B cell (primary cell): ENCODE data around the gene ARHGAP15. TPM values are rescaled to one million over a fixed set of nuclear protein-coding genes. Genes with fewer than 3 reads are reported as not detected.

Experiments
- ATAC-seq: fragments of 200-7000 bp; cut with Tn5 transposase; one replicate; pipeline ENCODE4 v1.10.0; 2021; ENCODE audit warnings: low read depth, mild to moderate bottlenecking, moderate number of reproducible peaks, moderate library complexity
- CTCF ChIA-PET: fragments of 350-600 bp; sonication (Branson Sonifier 250); formaldehyde crosslinking; loops from one replicate; lab custom pipeline; 2021; ENCODE audit warnings: antibody characterized with exemption, inconsistent platforms; lab: Charles Lee
- POLR2A ChIA-PET: fragments of 350-600 bp; sonication (Branson Sonifier 250); formaldehyde crosslinking; loops from one replicate; lab custom pipeline; 2021; ENCODE audit warnings: antibody characterized with exemption; lab: Charles Lee
- DNase-seq: peaks from one replicate; pipeline ENCODE4 v3.0.0; 2013
- H2AFZ ChIP-seq: 2 replicates; pipeline ENCODE4 v1.6.1; 2012; ENCODE audit warnings: mild to moderate bottlenecking, low read depth, low read length; ENCODE audit not compliant: insufficient read depth, poor library complexity, severe bottlenecking
- H3K27ac ChIP-seq, 2 donors: 1 replicate in 1 of 2; 2 replicates in 1 of 2; pipeline ENCODE4 v1.5.1; 2012 to 2013; ENCODE audit warnings: low read length in 2 of 2, mild to moderate bottlenecking in 2 of 2, moderate library complexity in 1 of 2
- H3K27me3 ChIP-seq, 4 experiments: fragments of 200-600 bp in 1 of 4; sonication (generic) in 1 of 4; replicated peaks in 1 of 4; 1 replicate in 2 of 4; 2 replicates in 2 of 4; pipeline versions ENCODE4 v1.6.1 to v1.7.0; 2013 to 2016; ENCODE audit warnings: low read length in 3 of 4, mild to moderate bottlenecking in 2 of 4, mixed read lengths in 1 of 4, moderate library complexity in 1 of 4; ENCODE audit not compliant: insufficient read depth in 4 of 4, control insufficient read depth in 3 of 4; ENCODE audit errors: control extremely low read depth in 1 of 4
- H3K36me3 ChIP-seq, 2 experiments: replicated peaks in 1 of 2; 1 replicate in 1 of 2; 2 replicates in 1 of 2; pipeline versions ENCODE4 v1.6.1 to v1.7.1; 2013; ENCODE audit warnings: low read length in 1 of 2; ENCODE audit not compliant: insufficient read depth in 2 of 2, control insufficient read depth in 1 of 2; ENCODE audit errors: control extremely low read depth in 1 of 2, extremely low read depth in 1 of 2
- H3K4me1 ChIP-seq, 2 donors: fragments of 200-600 bp in 1 of 2; sonication (generic) in 1 of 2; 1 replicate in 1 of 2; 2 replicates in 1 of 2; pipeline versions ENCODE4 v1.5.1 to v1.6.1; 2013 to 2017; ENCODE audit warnings: low read length in 2 of 2; ENCODE audit not compliant: control insufficient read depth in 2 of 2, insufficient read depth in 2 of 2
- H3K4me2 ChIP-seq: replicated peaks from 2 replicates; pipeline ENCODE3; 2012; ENCODE audit warnings: mild to moderate bottlenecking, low read depth, low read length; ENCODE audit not compliant: poor library complexity, severe bottlenecking
- H3K4me3 ChIP-seq, 5 experiments: fragments of 200-600 bp in 1 of 5; sonication (generic) in 1 of 5; 1 replicate in 3 of 5; 2 replicates in 2 of 5; pipeline versions ENCODE4 v1.5.1 to v1.7.0; 2011 to 2016; ENCODE audit warnings: low read length in 4 of 5, mild to moderate bottlenecking in 4 of 5, low read depth in 2 of 5, control low read depth in 1 of 5, moderate library complexity in 1 of 5; ENCODE audit not compliant: insufficient read depth in 1 of 5; ENCODE audit errors: control extremely low read depth in 1 of 5, extremely low read depth in 1 of 5
- H3K79me2 ChIP-seq: fragments of 200-600 bp; sonication (generic); one replicate; pipeline ENCODE4 v1.6.0; 2016; ENCODE audit warnings: low read length; ENCODE audit not compliant: control insufficient read depth, insufficient read depth
- H3K9ac ChIP-seq: fragments of 200-600 bp; sonication (generic); 2 replicates; pipeline ENCODE4 v1.6.1; 2017; ENCODE audit warnings: mild to moderate bottlenecking, low read length, moderate library complexity
- H3K9me3 ChIP-seq, 3 donors: one replicate each; pipeline versions ENCODE4 v1.6.1 to v1.7.1; 2013; ENCODE audit warnings: low read length in 2 of 3; ENCODE audit not compliant: control insufficient read depth in 2 of 3, insufficient read depth in 1 of 3; ENCODE audit errors: control extremely low read depth in 1 of 3
- H4K20me1 ChIP-seq: 2 replicates; pipeline ENCODE4 v1.6.0; 2012; ENCODE audit warnings: mild to moderate bottlenecking, low read length; ENCODE audit not compliant: insufficient read depth, control insufficient read depth, poor library complexity, severe bottlenecking
- H3K27ac Mint-ChIP-seq: one replicate; pipeline ENCODE4 v1.8.0; 2021; ENCODE audit warnings: mixed read lengths
- H3K27me3 Mint-ChIP-seq: one replicate; pipeline ENCODE4 v1.8.0; 2021; ENCODE audit warnings: mixed read lengths
- H3K4me1 Mint-ChIP-seq: one replicate; pipeline ENCODE4 v1.8.0; 2021; ENCODE audit warnings: mixed read lengths
- H3K4me3 Mint-ChIP-seq: one replicate; pipeline ENCODE4 v1.8.0; 2021; ENCODE audit warnings: mixed read lengths
- H3K9me3 Mint-ChIP-seq: one replicate; pipeline ENCODE4 v1.8.0; 2022; ENCODE audit warnings: mixed read lengths; ENCODE audit not compliant: insufficient read depth
- EZH2 ChIP-seq: IDR thresholded peaks from 2 replicates; pipeline ENCODE4 v1.6.1; 2012; ENCODE audit warnings: borderline replicate concordance, low read depth, mild to moderate bottlenecking, moderate library complexity, low read length; ENCODE audit not compliant: insufficient read depth, poor library complexity, severe bottlenecking
- WGBS: methylation state at CpG from one replicate; pipeline ENCODE4 v1.1.5; 2013; ENCODE audit warnings: missing lambda C conversion rate; ENCODE audit not compliant: insufficient coverage; 5-methylcytosine and 5-hydroxymethylcytosine counted together
- intact Hi-C: fragments of 100-400 bp; cut with micrococcal nuclease; formaldehyde crosslinking; loops from one replicate; pipeline ENCODE4 v1.10.0; 2022
- polyA plus RNA-seq: library from polyadenylated mRNA; depleted of rRNA; stranded (reverse); fragments of >200 nt; gene quantifications from 2 replicates; pipeline ENCODE4 v1.2.3, GENCODE V29; 2012
- total RNA-seq, 2 donors: library from RNA; stranded (reverse); fragments of 120-200 nt in 1 of 2; gene quantifications; 1 replicate in 1 of 2; 2 replicates in 1 of 2; pipeline versions ENCODE4 v1.2.3 to v1.2.4, GENCODE V29; 2013 to 2022
- TF ChIP-seq, protein P1 (sequence below): fragments of 200-600 bp; IDR thresholded peaks from one replicate; pipeline ENCODE4 v1.8.0; 2022; ENCODE audit warnings: antibody characterized with exemption, mild to moderate bottlenecking

ARHGAP15 gene
- total and polyA plus RNA-seq, 2 donors (not counting 1 experiment from before 2014, with no cell fraction given): 58.6 to 187 TPM

- H3K27ac ChIP-seq: peak overlapping the region in 1 of 2 donors; percentile 90
- H3K4me1 Mint-ChIP-seq: peaks cover 60% of the 10 kb centered on the region
- H3K9me3 ChIP-seq: peaks cover 0 to 2% (median under 1%) of the 10 kb centered on the region in 3 donors
- no peak overlapping the region for H3K4me3 ChIP-seq
- no peak overlapping the region for H3K4me2 ChIP-seq
- H3K27ac Mint-ChIP-seq: peak overlapping the region; percentile 64
- H3K9me3 Mint-ChIP-seq: peaks cover 3% of the 10 kb centered on the region
- H3K27me3 ChIP-seq: no peaks in the 10 kb centered on the region
- ATAC-seq (no peak), DNase-seq (no peak)
- no peaks in the 10 kb centered on the region for H4K20me1 ChIP-seq
- no peak overlapping the region for H2AFZ ChIP-seq
- TF ChIP-seq, protein P1, sequence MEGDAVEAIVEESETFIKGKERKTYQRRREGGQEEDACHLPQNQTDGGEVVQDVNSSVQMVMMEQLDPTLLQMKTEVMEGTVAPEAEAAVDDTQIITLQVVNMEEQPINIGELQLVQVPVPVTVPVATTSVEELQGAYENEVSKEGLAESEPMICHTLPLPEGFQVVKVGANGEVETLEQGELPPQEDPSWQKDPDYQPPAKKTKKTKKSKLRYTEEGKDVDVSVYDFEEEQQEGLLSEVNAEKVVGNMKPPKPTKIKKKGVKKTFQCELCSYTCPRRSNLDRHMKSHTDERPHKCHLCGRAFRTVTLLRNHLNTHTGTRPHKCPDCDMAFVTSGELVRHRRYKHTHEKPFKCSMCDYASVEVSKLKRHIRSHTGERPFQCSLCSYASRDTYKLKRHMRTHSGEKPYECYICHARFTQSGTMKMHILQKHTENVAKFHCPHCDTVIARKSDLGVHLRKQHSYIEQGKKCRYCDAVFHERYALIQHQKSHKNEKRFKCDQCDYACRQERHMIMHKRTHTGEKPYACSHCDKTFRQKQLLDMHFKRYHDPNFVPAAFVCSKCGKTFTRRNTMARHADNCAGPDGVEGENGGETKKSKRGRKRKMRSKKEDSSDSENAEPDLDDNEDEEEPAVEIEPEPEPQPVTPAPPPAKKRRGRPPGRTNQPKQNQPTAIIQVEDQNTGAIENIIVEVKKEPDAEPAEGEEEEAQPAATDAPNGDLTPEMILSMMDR: no peak
- no peak for TF ChIP-seq EZH2
- intact Hi-C loops: loop anchor here (5.0 kb wide), 2 partner anchors 33 to 42 kb away; no protein-coding TSS in a partner anchor
- peaks cover 92% of the 10 kb centered on the region for H3K79me2 ChIP-seq
- CTCF ChIA-PET: interaction anchor here (1.7 to 8.7 kb wide), 3 partner anchors 16 to 84 kb away, joined by 8 to 68 read pairs (median 8); no protein-coding TSS in a partner anchor
- H3K9ac ChIP-seq: no peak overlapping the region
- no peaks in the 10 kb centered on the region for H3K27me3 Mint-ChIP-seq
- H3K4me3 Mint-ChIP-seq: no peak overlapping the region
- POLR2A ChIA-PET: no interaction called here
- peaks cover 34 to 38% of the 10 kb centered on the region in 2 donors for H3K4me1 ChIP-seq
- peaks cover 3 to 18% of the 10 kb centered on the region in 2 experiments for H3K36me3 ChIP-seq
- no CpG with 5 or more reads among the region's 2 CpGs for WGBS
Observed at GRCh38 chr2:143175438-143175837, 46.2 kb downstream of the ARHGAP15 start.

DNA sequence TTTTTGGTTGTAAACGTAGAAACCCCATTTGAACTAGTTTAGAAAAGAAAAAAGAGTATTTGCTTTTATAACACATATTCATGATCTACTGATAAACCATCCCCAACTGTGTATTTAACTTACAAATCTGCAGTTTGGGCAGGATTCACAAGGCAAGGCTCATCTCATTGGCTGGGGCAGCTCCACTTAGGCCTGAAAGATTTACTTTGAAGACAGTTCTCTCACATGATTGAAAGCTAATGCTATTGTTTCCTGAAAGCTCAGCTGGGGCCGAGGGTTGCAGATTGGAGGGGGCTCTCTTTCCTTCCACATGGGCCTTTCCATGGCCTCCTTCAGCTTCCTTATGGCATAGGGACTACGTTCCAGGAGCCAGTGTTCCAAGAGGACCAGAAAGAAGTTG is 47.4 kb downstream of the ARHGAP15 start:
- peak; percentile 9 for ATAC-seq
- Mint-ChIP-seq H3K4me1 (peaks cover 60% of the 10 kb centered on the region), H3K4me3 (peak overlapping the region; percentile 87), H3K27ac (peak overlapping the region; percentile 96), H3K27me3 (no peaks in the 10 kb centered on the region), H3K9me3 (peaks cover 3% of the 10 kb centered on the region)
- ChIA-PET CTCF (interaction anchor here (0.9 to 8.7 kb wide), 6 partner anchors 17 to 83 kb away, joined by 3 to 68 read pairs (median 3); no protein-coding TSS in a partner anchor), POLR2A (no interaction called here)
- H3K9me3 ChIP-seq: peaks cover 2 to 5% (median 4%) of the 10 kb centered on the region in 3 donors
- intact Hi-C loops: loop anchor here (1.0 to 5.0 kb wide), 4 partner anchors 14 to 47 kb away; partner anchors contain the start of gene ARHGAP15
- H3K27me3 ChIP-seq: no peaks in the 10 kb centered on the region
- peak overlapping the region; percentile 60 for H3K9ac ChIP-seq
- peak overlapping the region; percentile 88 to 90 for H3K27ac ChIP-seq
- peak; percentile 38 for DNase-seq
- peaks cover 34 to 38% of the 10 kb centered on the region in 2 donors for H3K4me1 ChIP-seq
- H4K20me1 ChIP-seq: peaks cover under 1% of the 10 kb centered on the region
- peaks cover 92% of the 10 kb centered on the region for H3K79me2 ChIP-seq
- H3K36me3 ChIP-seq: peaks cover 3 to 16% of the 10 kb centered on the region in 2 experiments
- TF ChIP-seq EZH2: no peak
- WGBS: 80% methylated on average over 2 of the region's 3 CpGs
- H2AFZ ChIP-seq: peak overlapping the region; percentile 68
- H3K4me2 ChIP-seq: peak overlapping the region; percentile 77
- peak overlapping the region in 3 of 5 experiments; percentile 29 to 57 (median 38) for H3K4me3 ChIP-seq
